ENCODE measurements around the gene KIAA1671.

Gene KIAA1671

DNA sequence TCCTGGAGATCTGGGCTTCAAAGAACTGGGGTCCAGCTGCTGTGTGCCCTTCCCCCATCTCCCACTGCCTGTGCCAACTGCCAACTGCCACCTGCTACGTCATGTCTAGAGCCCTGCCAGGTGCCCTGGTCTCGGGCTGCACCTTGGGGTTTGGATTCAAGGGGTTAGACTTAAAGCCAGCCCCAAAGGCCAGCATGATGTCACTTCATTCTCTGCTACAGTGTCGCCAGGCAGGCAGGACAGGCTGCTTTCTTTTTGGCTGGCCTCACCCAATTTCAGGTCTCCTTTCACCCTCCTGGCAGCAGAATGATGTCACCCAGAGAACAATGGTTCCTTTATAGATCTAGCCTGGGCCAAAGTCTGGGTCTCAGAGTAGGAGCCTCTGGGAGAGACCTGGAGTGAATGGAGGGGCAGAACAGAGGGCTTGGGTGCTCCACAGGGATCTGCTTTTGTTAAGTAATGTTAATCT is 167.6 kb downstream of the KIAA1671 start:
- no peak overlapping the region for H3K27ac ChIP-seq (ENCODE audit: low read length)

DNA sequence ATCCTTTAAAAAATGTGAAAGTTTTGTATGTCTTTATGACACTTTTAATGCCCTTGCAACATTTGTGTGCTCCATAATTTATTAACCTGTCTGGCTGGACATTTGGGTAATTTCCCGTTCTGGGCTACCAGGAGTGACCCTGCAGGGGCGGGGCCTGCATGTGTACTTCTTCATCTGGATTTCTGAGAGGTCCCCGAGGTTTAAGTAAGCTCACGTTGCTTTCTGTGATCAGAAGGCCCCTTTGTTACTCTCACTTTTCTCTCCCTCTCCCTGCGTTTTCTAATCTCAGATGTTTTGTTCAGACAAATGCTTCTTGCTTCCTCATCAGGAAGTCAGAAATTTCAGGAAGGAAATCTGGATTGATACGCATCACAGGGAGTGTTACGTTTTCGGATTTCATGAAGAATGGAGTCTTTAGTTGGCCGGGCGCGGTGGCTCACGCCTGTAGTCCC is 168.3 kb downstream of the KIAA1671 start:
- Histone ChIP-seq H3K4me1 (ENCODE audit: insufficient read depth, low read length) (peaks cover 6% of the 10 kb centered on the region), H3K9ac (ENCODE audit: low read depth, low read length) (no peak overlapping the region; the same call in 1 of the 2 replicates), H3K27ac (ENCODE audit: low read length) (no peak overlapping the region)

More for the DNA sequence above, 167.6 kb downstream of the KIAA1671 start:
- Histone ChIP-seq H3K27me3 (ENCODE audit: insufficient read depth, low read length) (no peaks in the 10 kb centered on the region), H3K4me3 (ENCODE audit: low read length) (no peak overlapping the region), H3K9ac (ENCODE audit: low read depth, low read length) (peak overlapping the region; percentile 28; the same call in 1 of the 2 replicates), H3K36me3 (ENCODE audit: insufficient read depth, low read depth, low read length) (no peaks in the 10 kb centered on the region), H3K9me3 (ENCODE audit: insufficient read depth, low read depth, low read length) (no peaks in the 10 kb centered on the region; the same call in 1 of the 2 replicates), H3K4me1 (ENCODE audit: insufficient read depth, low read length) (peaks cover 6% of the 10 kb centered on the region)

DNA sequence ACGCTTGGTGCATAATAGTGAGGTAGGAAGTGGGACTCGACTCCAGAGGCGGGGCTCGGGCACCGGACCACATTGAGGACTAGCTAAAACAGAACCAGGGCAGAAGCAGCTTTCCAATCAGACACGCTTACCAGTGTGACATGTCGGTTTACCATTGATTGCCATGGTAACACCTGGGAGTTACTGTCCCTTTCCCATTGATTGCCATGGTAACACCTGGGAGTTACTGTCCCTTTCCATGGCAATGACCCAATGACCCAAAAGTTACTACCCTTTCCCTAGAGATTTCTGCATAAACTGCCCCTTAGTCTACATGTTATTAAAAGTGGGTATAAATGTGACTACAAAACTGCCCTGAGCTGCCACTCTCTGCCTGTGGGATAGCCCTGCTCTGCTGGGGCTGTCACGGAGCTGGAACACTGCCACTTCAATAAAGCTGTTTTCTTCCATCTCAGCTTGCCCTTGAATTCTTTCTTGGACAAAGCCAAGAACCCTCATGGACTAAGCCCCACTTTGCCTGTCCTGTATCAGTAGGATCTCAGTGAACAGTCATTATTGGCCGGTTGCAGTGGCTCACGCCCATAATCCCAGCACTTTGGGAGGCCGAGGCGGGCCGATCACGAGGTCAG is 169.7 kb downstream of the KIAA1671 start:
- Histone ChIP-seq H3K4me1 (ENCODE audit: insufficient read depth, low read length) (peaks cover 6% of the 10 kb centered on the region), H3K9ac (ENCODE audit: low read depth, low read length) (no peak overlapping the region), H3K27me3 (ENCODE audit: insufficient read depth, low read length) (no peaks in the 10 kb centered on the region), H3K4me3 (ENCODE audit: low read length) (no peak overlapping the region), H3K27ac (ENCODE audit: low read length) (no peak overlapping the region), H3K9me3 (ENCODE audit: insufficient read depth, low read depth, low read length) (no peaks in the 10 kb centered on the region; the same call in 1 of the 2 replicates), H3K36me3 (ENCODE audit: insufficient read depth, low read depth, low read length) (no peaks in the 10 kb centered on the region)

More for the DNA sequence above, 168.3 kb downstream of the KIAA1671 start:
- H3K9me3 ChIP-seq (ENCODE audit: insufficient read depth, low read depth, low read length), result no peaks in the 10 kb centered on the region; the same call in 1 of the 2 replicates
- H3K27me3 ChIP-seq (ENCODE audit: insufficient read depth, low read length), result no peaks in the 10 kb centered on the region
- no peaks in the 10 kb centered on the region for H3K36me3 ChIP-seq (ENCODE audit: insufficient read depth, low read depth, low read length)
- H3K4me3 ChIP-seq (ENCODE audit: low read length), result no peak overlapping the region

DNA sequence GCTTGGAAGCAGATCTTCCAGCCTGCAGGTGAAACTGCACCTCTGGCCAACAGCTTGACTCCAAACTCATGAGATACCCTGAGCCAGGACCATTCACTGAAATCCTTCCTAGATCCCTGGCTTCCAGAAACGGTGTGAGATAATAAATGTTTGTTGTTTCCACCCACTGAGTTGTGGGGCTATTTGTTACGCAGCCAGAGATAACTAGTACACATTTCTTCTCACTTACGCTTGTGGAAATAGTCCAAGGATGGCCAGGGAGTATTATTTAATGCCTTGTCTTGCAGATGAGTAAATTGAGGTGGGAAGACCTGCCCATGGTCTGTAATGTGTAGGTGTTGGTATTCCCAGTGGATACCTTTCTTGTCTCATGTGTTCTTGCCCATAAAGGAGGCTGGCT is 171.2 kb downstream of the KIAA1671 start:
- H3K4me1 ChIP-seq (ENCODE audit: insufficient read depth, low read length), result peaks cover 6% of the 10 kb centered on the region
- H3K4me3 ChIP-seq (ENCODE audit: low read length), result no peak overlapping the region
- no peaks in the 10 kb centered on the region for H3K36me3 ChIP-seq (ENCODE audit: insufficient read depth, low read depth, low read length)
- H3K27ac ChIP-seq (ENCODE audit: low read length), result no peak overlapping the region
- H3K9me3 ChIP-seq (ENCODE audit: insufficient read depth, low read depth, low read length), result no peaks in the 10 kb centered on the region; the same call in 1 of the 2 replicates
- no peaks in the 10 kb centered on the region for H3K27me3 ChIP-seq (ENCODE audit: insufficient read depth, low read length)
- no peak overlapping the region for H3K9ac ChIP-seq (ENCODE audit: low read depth, low read length)

DNA sequence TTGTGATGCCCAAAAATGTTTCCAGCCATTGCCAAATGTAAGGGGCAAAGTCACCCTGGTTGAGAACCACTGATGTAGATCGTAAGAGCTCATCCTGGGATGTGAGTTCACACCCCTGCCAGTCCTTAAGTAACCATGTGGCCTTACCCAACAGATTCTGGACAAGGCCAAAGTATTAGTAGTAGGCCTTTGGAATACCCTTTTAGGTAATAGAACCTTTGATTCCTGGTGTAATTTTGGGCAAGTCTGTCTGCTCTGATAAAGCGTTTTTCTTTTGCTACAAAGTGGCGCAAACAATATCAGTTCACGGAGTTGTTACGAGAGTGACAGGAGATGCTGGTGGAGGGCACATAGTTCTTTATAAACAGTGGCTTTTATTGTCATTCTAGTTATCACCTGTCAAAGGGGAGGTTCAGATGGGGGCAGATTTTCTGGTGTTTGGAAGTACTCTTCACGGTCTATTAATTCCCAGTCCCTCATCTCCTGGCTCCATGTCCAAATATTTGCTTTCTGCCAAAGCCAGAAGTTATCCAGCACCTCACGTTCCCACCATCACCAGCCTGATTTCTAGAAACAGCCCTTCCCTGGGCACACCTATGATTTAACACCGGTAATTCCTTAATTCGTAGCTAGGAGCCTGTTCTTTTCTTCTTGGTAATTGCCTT is 173.3 kb downstream of the KIAA1671 start:
- Histone ChIP-seq H3K4me1 (ENCODE audit: insufficient read depth, low read length) (no peaks in the 10 kb centered on the region), H3K9ac (ENCODE audit: low read depth, low read length) (no peak overlapping the region), H3K4me3 (ENCODE audit: low read length) (no peak overlapping the region), H3K9me3 (ENCODE audit: insufficient read depth, low read depth, low read length) (no peaks in the 10 kb centered on the region; the same call in 1 of the 2 replicates), H3K36me3 (ENCODE audit: insufficient read depth, low read depth, low read length) (no peaks in the 10 kb centered on the region), H3K27me3 (ENCODE audit: insufficient read depth, low read length) (no peaks in the 10 kb centered on the region), H3K27ac (ENCODE audit: low read length) (no peak overlapping the region)

DNA sequence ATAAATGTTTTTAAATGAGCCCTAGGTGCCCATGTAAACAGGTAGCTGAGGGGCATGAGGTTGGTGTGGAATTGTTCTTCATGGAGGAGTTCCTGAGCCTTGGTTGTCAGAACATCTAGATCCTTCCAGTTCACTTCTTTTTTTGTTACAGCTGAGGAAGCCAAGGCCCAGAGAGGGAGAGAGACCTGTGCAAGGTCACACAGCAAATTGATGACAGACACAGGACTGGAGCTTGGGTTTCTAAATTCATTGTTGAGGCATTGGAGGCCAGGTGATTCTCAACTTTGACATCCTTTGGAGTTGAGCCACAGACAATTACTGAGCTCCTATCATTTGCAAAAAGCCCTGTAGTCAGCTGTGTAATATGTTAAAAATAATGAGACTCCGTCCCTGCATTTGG is 174.0 kb downstream of the KIAA1671 start:
- Histone ChIP-seq H3K9ac (ENCODE audit: low read depth, low read length) (no peak overlapping the region), H3K27me3 (ENCODE audit: insufficient read depth, low read length) (no peaks in the 10 kb centered on the region), H3K4me1 (ENCODE audit: insufficient read depth, low read length) (no peaks in the 10 kb centered on the region), H3K4me3 (ENCODE audit: low read length) (no peak overlapping the region), H3K36me3 (ENCODE audit: insufficient read depth, low read depth, low read length) (no peaks in the 10 kb centered on the region), H3K27ac (ENCODE audit: low read length) (no peak overlapping the region), H3K9me3 (ENCODE audit: insufficient read depth, low read depth, low read length) (no peaks in the 10 kb centered on the region; the same call in 1 of the 2 replicates)

DNA sequence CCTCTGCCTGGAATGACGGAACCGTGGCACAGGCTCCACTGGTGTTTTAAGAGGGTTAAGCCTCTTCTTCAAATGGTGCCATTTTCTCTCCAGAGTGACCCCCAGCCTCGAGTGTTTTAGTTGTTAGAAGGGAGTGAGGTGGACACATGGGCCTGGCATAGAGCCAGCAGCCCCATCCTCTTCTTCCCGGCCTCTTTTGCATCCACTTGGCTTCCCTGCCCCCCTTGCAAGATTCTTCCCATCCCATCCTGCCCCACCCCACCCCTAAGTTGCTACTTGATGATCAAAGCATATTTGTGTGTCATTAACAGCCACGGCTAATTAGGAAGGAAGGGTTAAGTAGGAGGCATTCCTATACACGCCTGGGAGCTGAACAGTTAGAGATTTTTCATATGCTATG is 174.8 kb downstream of the KIAA1671 start:
- Histone ChIP-seq H3K27me3 (ENCODE audit: insufficient read depth, low read length) (no peaks in the 10 kb centered on the region), H3K4me1 (ENCODE audit: insufficient read depth, low read length) (0 out of 2 replicates have a peak, but pooled peaks cover 3% of the 10 kb centered on the region), H3K27ac (ENCODE audit: low read length) (no peak overlapping the region), H3K9me3 (ENCODE audit: insufficient read depth, low read depth, low read length) (no peaks in the 10 kb centered on the region; the same call in 1 of the 2 replicates), H3K4me3 (ENCODE audit: low read length) (no peak overlapping the region), H3K36me3 (ENCODE audit: insufficient read depth, low read depth, low read length) (no peaks in the 10 kb centered on the region), H3K9ac (ENCODE audit: low read depth, low read length) (no peak overlapping the region)

DNA sequence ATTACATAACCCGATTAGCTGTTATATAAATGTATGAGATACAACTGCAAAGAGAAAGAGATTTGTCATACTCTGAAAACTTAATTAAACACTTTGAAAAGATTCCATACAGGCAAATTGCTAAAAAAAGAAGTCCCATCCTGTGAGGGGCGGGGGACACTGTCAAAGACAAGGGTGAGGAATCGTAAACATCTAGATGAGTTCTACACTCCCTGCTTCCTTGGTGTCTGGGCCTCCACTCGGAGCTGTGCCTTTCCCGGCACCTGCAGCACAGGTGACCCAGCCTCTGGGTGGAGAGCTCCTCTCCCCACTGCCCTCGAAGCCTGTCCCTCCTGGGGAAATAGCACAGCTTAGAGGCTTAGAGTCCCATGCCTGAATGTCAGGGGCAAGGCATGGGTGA is 177.9 kb downstream of the KIAA1671 start:
- H3K27me3 ChIP-seq (ENCODE audit: insufficient read depth, low read length), result no peaks in the 10 kb centered on the region
- H3K27ac ChIP-seq (ENCODE audit: low read length), result no peak overlapping the region
- no peaks in the 10 kb centered on the region for H3K9me3 ChIP-seq (ENCODE audit: insufficient read depth, low read depth, low read length)
- no peak overlapping the region for H3K9ac ChIP-seq (ENCODE audit: low read depth, low read length)
- no peaks in the 10 kb centered on the region for H3K36me3 ChIP-seq (ENCODE audit: insufficient read depth, low read depth, low read length)
- H3K4me1 ChIP-seq (ENCODE audit: insufficient read depth, low read length), result 0 out of 2 replicates have a peak, but pooled peaks cover 6% of the 10 kb centered on the region
- no peak overlapping the region for H3K4me3 ChIP-seq (ENCODE audit: low read length)

DNA sequence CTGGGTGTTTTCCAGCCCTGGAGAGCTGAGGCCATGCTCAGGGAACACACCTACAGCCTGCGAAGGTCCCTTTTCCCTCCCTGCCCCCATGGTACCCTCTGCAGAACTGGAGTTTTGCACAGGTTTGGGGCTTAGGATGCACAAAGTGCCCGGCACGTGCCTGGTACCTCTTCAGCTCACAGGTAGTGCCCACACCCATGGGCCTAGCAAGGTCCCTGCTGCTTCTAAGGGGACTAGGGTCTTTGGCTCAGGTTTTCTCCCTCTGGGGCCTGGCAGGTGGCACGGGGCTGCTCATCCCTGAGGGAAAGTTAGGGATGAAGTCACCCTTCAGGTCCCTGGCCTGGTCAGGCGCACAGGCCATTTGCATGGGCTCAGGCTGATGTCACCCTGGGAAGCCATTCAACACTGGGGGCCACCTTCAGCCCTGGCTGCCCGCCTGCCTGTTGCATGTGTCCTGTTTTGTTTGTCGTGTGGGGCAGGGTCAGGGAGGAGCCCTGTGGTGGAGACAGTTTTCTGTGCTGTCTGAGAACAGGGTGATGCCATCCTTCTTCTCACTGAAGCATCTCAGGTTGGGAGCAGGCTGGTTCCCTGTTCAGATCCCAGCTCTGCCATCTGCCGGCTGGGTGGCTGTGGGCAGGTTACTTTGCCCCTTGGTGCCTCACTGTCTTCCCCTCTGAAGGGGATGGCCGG is 178.8 kb downstream of the KIAA1671 start:
- no peaks in the 10 kb centered on the region for H3K36me3 ChIP-seq (ENCODE audit: insufficient read depth, low read depth, low read length)
- H3K4me3 ChIP-seq (ENCODE audit: low read length), result no peak overlapping the region
- H3K9me3 ChIP-seq (ENCODE audit: insufficient read depth, low read depth, low read length), result no peaks in the 10 kb centered on the region
- no peak overlapping the region for H3K9ac ChIP-seq (ENCODE audit: low read depth, low read length)
- H3K27me3 ChIP-seq (ENCODE audit: insufficient read depth, low read length), result no peaks in the 10 kb centered on the region
- no peak overlapping the region for H3K27ac ChIP-seq (ENCODE audit: low read length)
- 0 out of 2 replicates have a peak, but pooled peaks cover 6% of the 10 kb centered on the region for H3K4me1 ChIP-seq (ENCODE audit: insufficient read depth, low read length)

DNA sequence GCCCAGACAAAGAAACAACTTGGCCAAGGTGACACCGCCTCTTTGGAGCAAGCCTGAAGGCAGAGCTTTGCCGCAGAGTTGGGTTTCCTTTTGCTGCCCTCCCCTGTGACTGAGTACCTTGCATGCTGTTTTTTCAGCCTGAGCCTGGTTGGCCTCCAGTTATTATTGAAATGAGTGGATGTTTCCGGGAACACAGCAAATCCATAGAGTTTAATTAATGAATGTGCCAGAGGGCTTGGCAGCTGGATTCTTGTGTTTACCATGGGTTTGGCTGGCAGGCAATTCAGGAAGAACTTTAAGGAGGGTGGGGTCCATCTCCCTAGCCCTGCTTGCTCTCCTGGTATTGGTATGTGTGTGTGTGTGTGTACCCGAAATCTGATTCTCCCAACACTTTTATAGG is 181.5 kb downstream of the KIAA1671 start:
- Histone ChIP-seq H3K4me3 (ENCODE audit: low read length) (no peak overlapping the region), H3K9ac (ENCODE audit: low read depth, low read length) (no peak overlapping the region), H3K9me3 (ENCODE audit: insufficient read depth, low read depth, low read length) (no peaks in the 10 kb centered on the region), H3K36me3 (ENCODE audit: insufficient read depth, low read depth, low read length) (no peaks in the 10 kb centered on the region), H3K4me1 (ENCODE audit: insufficient read depth, low read length) (0 out of 2 replicates have a peak, but pooled peaks cover 6% of the 10 kb centered on the region), H3K27ac (ENCODE audit: low read length) (no peak overlapping the region), H3K27me3 (ENCODE audit: insufficient read depth, low read length) (no peaks in the 10 kb centered on the region)

DNA sequence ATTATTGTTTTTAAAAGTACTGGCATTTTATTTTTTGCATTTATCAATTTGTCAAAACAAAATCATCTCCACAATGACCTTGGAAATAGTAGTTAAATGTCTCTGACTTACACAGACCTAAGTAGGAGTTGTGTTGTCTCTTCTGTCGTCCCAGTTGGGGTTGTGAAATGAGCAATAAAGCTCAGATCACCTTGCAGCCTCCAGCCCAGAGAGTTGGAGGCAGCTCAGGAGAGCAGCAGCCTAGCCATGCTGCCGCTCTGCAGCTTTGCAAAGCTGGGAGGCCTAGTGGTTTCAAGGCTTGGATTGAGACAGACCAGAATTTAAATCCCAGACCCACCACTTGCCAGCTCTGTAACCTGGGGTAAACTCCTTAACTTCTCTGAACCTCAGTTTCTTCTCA is 181.9 kb downstream of the KIAA1671 start:
- Histone ChIP-seq H3K9me3 (ENCODE audit: insufficient read depth, low read depth, low read length) (no peaks in the 10 kb centered on the region), H3K4me1 (ENCODE audit: insufficient read depth, low read length) (0 out of 2 replicates have a peak, but pooled peaks cover 6% of the 10 kb centered on the region), H3K4me3 (ENCODE audit: low read length) (no peak overlapping the region), H3K27me3 (ENCODE audit: insufficient read depth, low read length) (no peaks in the 10 kb centered on the region), H3K36me3 (ENCODE audit: insufficient read depth, low read depth, low read length) (no peaks in the 10 kb centered on the region), H3K9ac (ENCODE audit: low read depth, low read length) (no peak overlapping the region), H3K27ac (ENCODE audit: low read length) (no peak overlapping the region)
